ENCODE results near the gene TMEM242.
"Not testable (repeated sequence)": the region's sequence is repeated elsewhere in the genome, so short reads cannot be mapped to it uniquely, and the experiment has no call there.

The TMEM242 gene

DNA sequence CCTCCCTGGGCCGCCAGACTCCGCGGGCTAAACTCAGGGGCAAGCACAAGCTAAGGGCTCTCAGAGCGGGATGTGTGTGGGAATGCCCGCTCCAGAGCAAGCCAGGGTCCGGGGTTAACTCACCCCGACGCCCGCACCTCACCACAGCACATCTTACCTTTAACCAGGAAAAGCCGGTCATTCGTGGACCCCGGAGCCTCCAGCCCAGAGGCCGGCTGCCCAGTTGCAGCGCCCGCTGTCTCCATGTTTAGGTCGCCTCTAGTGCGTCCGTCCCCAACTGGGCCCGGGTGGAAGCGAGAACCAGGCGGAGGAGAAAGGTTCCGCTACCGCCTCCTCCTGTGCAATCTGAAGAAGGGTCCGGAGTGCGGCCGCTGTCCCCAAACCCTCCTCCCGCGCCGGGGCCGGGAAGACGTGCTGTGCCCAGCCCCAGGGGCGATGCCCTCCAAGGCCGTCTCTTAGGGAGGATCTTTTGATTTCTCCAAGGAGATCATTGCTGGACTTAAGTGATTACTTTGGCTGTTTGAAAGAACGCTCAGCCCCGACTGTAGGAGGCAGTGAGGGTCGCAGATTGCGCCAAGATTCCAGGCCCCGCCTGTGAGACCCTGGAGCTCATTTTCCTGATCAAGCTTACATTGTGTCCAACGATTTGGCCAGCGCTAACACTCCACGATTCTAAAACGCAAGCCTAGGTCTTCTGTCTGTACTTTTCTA lies at the start of gene TMEM242:
TMEM242 (minus strand) TSS at position 265 of the 711 bp plus-strand sequence; CDS start at position 245, 20 bp downstream.
- DNase-seq (ENCODE audit: low read depth in 2 of 2), result peak; percentile 85 to 88

DNA sequence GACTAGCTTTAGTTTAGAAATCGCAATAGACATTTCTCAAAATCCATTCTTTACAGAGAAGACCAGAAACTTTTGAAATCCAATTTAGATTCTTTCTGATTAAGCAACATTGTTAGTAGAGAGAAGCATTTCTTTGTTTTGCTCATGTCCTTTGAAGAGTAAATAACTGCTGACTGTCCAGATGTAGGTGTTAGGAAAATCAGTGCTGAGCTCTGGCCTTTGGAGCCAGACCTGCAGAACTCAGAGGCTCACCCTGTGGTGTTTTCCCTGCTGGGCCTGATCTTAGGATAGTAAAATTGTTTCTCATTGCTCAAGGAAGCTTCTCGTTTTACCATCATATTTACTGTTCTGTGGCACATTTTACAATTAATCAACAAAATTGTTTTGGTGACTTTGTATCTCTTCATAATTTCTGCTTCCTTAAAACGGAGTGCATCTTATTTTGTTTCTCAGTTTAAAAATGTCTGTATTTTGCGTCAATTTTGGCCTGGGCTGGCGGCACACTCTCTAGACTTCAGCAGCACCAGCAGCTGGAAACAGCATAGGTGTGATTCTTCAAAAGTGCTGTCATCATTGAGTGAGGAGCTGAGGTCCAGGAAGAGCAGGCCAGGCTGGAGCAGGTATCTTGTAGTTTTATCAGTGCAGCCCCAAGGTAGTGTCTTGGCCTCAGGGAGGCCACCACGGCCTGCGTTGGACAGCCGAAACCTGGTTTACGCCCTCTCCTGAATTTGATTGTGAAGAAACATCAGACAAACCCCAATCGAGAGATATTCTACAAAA lies 49.4 kb upstream of the TMEM242 start:
- no peak for DNase-seq (ENCODE audit: low read depth in 2 of 2)

DNA sequence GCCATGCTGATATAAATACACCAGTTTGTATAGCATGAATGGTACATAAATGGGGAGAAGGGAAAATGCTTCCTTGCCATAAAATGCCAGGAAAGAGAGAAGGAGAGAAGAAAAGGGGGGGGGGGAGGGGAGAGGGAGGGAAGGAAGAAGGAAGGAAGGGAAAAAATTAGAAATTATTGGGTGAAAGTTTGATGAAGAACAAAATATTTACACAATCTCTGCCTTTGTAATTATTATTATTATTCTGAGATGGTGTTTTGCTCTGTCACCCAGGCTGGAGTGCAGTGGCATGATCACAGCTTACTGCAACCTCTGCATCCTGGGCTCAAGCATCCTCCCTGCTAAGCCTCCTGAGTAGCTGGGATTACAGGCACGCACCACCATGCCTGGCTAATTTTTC lies 47.4 kb upstream of the TMEM242 start:
- DNase-seq (ENCODE audit: low read depth in 2 of 2), result no peak

DNA sequence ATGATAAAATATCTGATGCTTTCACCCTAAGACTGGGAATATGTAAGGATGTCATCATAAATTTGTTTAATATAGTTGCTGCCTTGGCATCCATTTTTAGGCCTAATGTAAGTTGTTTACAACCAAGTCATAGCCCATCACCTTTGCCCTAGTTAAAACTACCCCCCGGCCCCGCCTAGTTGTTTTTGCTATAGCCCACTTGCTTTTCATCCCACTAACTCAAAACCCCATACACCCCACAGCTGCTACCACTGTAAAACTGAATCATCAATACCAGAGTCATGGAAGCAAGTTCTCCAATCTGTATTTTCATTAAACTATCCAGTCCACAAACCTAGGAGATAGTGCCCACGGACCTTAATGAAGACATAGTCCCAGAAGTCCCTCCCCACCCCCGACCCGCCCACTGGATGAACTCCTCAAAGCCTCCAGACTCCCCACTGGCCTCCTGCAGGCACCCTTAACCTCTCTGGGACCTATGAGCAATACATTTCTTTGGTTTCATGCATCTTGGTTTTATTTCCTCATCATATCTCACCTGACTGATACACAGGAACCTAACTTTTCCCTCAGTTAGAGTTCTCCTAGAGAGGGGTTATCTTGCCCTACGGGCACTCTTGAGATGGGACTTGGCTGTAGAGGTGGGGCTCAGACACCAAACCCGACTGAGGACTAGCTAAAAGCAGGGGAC lies 45.2 kb upstream of the TMEM242 start:
- DNase-seq (ENCODE audit: low read depth in 2 of 2), result no peak

DNA sequence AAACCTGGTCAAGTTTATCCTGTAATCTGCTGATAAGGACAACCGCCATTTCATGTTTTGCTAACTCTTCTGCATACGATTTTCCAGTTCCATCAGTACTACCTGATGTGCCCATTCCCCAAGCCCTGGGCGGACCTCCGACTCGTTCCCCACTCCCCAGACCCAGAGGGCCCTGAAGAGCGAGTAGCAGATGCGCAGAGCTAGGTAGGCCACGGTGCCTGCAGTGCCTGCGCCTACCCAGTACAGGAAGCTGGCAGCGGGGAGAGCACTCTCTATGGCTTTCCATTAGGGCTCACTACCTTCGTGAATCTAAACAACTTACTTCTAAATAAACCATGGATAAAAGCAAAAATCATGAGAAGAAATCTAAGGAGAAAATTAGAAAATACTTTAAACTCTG lies 43.3 kb upstream of the TMEM242 start:
- no peak for DNase-seq (ENCODE audit: low read depth in 2 of 2)

DNA sequence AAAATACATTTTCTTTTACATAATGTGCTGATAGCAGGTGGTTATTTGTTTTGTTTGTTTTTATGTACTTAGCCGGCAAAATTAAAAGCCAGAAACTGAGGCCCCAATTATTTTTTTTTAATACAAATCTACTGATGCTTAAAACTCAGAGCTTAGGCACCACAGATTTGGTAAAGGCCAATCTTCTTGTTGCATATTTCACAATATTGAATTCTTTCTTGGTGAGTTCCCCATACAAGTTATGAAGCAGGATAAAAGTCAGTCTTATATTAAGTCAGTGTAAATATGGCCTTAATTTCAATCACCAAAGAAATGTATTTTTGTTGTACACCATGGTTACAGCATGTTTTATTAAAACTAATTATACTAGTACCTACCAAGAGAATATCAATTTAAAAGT lies 41.4 kb upstream of the TMEM242 start:
- DNase-seq (ENCODE audit: low read depth in 2 of 2), result no peak

DNA sequence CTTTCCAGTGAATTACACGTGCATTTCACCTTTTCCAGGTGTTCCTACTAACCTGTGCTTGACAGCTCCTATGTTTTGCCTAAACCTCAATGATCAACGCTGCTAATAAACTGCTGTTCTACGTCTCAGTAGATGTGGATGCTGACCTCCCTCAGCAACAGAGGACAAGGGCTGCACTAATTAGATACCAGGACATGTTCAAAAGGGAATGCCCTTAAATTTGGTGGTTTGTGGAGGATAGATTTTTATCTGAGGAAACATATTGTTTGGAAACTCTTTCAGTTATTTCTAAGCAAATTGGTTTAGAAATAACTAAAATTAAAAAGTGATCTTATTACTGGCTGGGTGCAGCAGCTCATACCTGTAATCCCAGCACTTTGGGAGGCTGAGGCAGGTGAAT lies 38.6 kb upstream of the TMEM242 start:
- no peak for DNase-seq (ENCODE audit: low read depth in 2 of 2)

DNA sequence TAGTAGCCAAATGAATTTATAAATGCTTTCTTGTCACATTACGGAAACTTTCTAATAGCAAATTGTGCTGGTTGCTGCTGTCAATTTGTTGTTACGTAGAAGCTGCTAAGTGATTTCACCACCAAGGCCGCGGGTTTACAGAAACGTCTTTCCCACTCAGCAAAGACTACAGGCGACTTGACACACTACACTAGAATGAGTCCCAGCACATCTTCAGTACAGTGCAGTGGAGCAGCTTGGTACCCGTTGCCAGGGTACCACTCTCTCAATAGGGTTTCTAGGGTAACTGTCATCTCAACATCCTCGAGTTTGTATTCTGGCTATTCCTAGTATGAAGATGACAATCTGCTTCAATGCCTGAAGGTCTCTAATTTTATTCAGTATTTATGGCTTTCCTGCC lies 35.0 kb upstream of the TMEM242 start:
- DNase-seq (ENCODE audit: low read depth in 2 of 2), result no peak

DNA sequence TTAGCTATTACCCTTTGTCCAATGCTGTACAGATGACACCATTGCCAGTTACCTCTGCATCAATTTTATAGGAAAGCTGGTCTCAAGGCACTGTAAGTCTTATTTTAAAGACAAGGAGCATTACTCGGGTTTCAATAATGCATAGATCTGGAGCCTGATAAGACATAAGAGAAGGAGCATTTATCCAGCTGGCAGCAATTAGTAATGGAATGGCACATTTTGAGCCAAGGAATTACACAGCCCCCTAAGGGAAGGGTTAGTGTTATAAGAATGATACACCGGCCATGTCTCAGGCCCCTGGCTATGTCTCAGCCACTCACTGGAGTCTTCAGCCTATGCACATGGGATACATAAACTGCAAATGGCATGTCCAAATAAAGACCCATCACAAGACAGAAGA lies 23.1 kb upstream of the TMEM242 start:
- no peak for DNase-seq (ENCODE audit: low read depth in 2 of 2)

DNA sequence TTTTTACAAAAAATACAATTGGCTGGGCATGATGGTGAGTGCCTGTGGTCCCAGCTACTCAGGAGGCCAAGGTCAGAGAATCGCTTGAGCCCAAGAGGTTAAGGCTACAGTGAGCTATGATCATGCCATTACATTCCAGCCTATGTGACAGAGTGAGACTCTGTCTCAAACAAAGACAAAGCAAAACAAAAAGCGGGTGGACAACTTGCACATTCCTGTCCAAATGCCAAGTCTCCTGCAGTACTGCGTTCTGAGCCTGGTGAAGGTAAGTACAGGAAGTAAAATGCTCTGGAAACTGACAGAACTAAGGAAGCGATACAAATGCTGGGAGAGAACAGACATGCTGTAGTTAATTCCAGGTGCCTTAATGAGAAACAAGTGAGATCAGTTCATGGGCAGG lies 20.4 kb upstream of the TMEM242 start:
- DNase-seq (ENCODE audit: low read depth in 2 of 2), result no peak

DNA sequence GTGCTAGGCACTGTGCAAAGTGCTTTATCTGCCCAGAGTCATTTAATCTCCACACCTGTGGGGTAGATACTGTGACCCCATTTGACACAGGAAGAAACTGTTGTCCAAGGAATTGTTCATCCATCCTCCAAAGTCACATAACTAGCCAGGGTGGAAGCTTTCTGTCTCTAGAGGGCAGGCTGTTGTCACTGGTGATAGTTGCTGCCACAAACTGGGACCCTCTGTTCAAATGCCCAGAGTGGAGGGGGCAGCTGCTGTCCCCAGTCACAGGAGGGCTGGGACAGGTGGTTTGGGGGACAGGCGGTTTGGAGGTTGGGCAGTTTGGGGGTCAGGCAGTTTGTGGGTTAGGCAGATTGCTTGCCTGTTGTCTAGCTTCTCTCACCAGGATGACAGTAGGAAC lies 16.1 kb upstream of the TMEM242 start:
- no peak for DNase-seq (ENCODE audit: low read depth in 2 of 2)

DNA sequence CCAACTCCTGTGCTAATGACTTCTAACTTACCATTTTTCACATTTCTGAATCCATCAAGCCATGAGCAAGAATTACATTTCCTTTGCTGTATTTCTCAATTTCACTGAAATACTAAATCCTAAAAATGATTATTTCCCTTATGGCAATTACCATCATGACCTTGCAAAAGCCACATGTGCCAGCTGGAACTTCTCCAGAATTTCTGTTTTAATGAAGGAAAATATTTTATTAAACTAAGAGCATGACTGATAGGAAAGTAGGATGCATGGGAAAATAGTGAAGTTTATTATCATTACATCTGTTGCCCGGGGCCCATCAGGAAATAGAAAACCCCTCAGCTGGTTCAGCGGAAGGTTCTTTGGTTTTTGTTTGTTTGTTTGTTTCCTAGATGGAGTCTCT lies 14.4 kb upstream of the TMEM242 start:
- no peak for DNase-seq (ENCODE audit: low read depth in 2 of 2)

DNA sequence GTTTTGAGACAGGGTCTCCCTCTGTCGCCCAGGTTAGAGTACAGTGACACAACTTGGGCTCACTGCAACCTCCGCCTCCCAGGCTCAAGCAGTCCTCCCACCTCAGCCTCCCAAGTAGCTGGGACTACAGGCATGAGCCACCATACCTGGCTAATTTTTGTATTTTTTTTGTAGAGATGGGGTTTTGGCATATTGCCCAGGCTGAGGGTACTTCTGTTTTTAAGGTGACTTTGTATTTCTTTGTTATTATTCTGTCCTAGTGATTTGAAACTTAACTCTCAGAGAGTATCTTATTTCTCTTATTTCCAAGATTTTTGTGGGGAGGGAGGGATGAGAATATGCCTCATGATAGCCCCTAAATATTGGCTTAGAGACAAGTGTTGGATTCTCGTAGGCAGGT lies 14.0 kb upstream of the TMEM242 start:
- DNase-seq (ENCODE audit: low read depth in 2 of 2), result not testable (repeated sequence)

DNA sequence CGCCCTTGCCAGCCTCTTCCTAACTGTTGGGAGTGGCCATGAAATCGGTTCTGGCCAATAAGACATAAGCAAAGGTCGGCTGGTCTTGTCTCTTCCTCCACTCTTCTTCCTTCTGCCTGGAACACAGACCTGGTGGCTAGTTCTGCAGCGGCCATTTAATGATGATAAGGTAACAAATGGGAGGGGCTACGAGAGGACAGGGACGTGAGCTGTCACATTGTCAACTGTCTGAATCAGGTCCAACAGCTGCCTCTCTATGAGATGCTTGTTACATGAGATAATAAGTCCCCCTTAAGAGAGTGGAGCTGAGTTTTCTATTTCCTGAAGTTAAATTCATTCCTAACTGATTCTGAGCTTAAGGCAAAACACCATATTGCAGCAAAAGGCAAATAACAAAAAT lies 12.5 kb upstream of the TMEM242 start:
- DNase-seq (ENCODE audit: low read depth in 2 of 2), result no peak

DNA sequence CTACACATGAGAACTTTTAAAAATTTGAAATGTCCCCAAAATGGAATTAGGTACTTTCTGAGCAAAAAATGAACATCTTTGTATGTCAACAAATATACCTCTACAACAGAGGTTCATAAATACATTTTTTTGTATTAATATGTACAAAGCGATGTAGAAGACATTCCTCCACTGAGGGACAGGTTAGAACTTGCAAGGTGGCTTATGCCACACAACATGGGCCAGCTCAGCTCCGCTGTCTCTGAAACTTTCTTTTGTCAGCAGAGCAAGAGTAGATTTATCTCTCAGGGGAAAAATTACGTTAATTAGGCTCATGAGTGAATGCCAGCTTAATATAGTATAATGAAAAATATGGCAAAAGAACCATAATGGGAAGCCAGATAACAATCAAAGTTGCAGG lies 10.6 kb upstream of the TMEM242 start:
- DNase-seq (ENCODE audit: low read depth in 2 of 2), result no peak

DNA sequence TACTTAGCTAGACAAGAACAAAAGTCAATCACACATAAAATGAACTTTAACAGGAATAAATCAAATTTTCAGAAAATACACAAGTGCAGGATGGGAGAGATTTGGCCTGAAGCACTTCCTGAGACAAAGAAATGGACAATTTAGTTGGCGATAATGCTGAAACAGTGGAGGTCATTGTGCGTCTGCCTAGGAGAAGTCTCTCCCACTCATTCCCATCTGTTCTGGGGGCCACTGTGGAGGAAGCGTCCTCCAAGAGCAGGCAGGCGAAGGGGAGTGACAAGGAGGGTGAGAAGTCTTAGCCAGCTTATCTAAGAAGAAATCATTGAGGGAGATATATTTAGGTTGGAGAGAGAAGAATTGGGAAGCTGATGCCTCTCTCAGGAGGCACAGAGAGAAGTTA lies 10.2 kb upstream of the TMEM242 start:
- no peak for DNase-seq (ENCODE audit: low read depth in 2 of 2)

DNA sequence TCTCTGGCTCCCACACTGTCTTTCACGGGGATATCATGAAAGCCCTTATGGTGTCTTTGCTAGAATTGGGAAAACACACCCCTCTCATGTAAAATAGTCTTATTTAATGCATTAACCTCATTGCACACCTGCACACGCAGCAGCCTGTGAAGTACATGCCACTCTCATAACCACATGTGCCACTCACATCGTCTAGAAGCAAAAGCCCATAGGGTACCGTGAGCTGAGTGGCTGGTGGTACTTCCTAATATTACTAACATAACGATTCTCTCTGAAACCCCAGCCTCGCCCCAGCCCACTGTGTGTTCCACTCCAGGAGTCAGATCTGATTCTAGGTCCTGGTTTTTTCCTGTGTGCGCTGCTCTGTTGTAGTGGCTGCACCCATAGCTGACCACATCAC lies 9.5 kb upstream of the TMEM242 start:
- DNase-seq (ENCODE audit: low read depth in 2 of 2), result no peak

DNA sequence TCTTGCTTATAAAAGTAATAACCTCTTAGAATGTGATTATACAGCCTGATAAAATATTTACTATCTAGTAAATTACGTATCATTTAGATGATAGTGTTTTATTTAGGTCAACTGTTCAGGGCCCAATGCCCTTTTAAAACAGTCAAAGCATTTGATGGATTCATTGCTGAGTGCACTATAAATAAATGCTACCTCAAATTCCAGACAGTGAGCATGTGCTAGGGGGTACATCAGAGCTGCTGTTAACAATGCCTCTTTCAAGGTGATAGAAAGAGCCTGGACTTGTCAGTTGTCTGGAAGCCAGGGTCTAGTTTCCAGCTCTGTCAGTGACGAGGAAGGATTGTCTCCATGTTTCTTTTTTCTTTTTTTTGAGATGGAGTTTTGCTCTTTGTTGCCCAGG lies 7.5 kb upstream of the TMEM242 start:
- no peak for DNase-seq (ENCODE audit: low read depth in 2 of 2)

DNA sequence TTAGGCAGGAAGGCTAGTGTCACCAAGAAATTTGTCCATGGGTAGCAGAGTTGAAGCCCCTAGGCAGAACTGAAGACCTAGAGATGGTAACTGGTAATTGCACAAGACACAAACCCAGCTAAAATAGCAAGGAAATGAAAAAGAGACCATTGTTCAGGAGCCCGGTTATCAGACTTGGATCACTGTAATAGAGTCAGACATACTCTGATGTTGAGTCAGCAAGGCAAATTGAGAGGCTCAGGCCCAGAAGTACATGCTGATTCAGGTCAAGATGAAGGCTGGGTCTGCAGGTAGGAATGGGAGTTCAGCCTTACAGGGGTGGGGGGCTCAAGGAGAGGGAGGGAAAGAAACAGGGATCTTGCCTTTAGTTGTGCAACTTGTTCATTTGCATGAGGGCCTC lies 6.5 kb upstream of the TMEM242 start:
- no peak for DNase-seq (ENCODE audit: low read depth in 2 of 2)

DNA sequence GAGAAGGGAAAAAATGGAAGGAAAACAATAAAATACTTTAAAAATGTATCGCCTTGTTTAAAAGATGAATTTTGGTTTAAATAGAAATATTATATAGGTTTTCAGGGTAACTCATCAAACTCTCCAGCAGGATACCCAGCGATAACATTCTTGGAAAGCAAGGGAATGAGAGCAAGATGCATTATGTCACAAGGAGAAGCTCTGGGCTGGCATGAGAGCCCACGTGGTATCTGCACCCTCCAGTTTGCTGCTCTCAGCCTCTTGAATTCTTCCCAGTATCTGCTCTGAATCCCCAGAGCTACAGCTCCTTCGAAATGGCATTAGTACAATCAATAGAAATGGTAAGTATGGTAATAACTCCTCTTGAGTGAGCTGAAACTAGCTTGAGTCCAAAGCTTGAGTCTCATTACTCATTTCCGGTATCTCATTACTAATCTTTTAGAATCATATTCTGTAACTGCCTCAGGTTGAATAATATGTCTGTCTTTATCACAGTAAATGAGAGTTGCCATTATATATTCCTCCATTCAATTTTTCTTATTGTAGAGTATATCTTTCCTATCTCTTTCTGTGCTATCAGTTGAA lies 4.9 kb upstream of the TMEM242 start:
- no peak for DNase-seq (ENCODE audit: low read depth in 2 of 2)

DNA sequence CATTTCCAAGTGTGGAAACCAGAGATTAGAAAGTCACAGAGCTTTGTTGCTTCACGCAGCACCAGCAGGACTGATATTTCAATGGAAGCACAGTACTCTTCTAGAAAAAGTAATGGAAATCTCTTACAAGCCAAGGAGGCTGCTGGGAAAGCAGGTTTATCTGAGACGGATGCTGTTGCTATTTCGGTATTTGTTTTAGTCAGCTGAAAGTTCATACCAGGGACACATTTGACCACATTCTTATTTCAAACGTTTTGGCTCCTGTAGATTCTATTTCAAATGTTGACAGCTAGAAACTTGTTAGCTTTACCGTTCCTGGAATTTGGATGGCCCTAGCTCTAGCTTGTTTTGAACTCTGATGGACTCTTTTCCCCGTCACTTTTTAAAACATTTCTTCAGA lies 3.7 kb upstream of the TMEM242 start:
- no peak for DNase-seq (ENCODE audit: low read depth in 2 of 2)

DNA sequence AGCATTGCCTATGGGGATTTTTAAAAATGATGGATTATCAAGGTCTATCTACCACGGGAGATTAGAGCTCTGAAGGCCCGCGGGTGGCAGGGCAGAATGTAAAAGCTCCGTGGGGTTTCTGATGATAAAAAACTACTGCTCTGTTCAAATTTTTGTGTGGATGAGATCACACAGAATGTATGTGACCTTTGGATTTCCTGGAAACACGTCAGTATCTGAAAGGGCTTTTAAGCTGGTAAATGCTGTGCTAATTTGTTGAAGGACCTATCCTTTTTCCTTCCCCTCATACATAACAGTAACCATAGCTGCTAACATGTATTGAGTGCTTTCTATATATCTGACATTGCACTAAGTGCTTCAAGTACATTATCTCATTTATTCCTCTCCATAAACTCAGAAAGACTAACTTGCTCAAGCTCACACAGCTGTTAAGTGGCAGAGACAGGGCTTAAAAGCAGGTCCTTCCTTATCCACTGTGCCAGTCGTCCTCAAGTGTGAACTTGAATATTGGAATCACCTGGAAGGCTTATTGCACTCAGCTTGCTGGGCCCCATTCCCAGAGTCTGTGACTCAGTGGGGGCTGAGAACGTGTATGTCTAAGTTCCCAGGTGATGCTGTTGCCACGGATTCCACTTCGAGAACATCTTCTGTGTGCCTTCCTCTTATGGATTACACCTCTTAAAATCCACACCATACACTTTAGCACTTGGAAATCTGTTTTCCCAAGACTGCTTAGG lies 1.9 kb upstream of the TMEM242 start:
- DNase-seq (ENCODE audit: low read depth in 2 of 2), result no peak
